ENCODE data around the gene RNF152. TPM values are rescaled to one million over a fixed set of nuclear protein-coding genes. Genes with fewer than 3 reads are reported as not detected.
A peak's percentile ranks its signal among the peaks of the same experiment; 100 is the strongest.

RNF152 gene
- total RNA-seq: 10 to 100 TPM in 3 of 4 donors, 1 to 10 TPM in 1; 7.1 to 24.6 (median 11.9) TPM
- 10 to 100 TPM in 2 of 3 donors, 1 to 10 TPM in 1; 9.6 to 27.3 (median 11.3) TPM for polyA plus RNA-seq

- Histone ChIP-seq H3K27ac (peak within 1 kb of the TSS; percentile 59 to 82 (median 72)), H3K4me1 (peaks cover 0 to 42% (median 33%) of the 10 kb centered on the region in 4 donors), H3K27me3 (no peaks in the 10 kb centered on the region), H3K36me3 (no peaks in the 10 kb centered on the region), H3K9me3 (no peaks in the 10 kb centered on the region), H3K4me3 (peak within 1 kb of the TSS; percentile 69 to 97 (median 79))
- peak; percentile 75 for DNase-seq
- no peak for TF ChIP-seq POLR2A (IDR thresholded peaks at IDR 0.05)
- TF ChIP-seq POLR2AphosphoS5 (IDR thresholded peaks at IDR 0.05): no peak
- no peak for TF ChIP-seq EP300 (IDR thresholded peaks at IDR 0.05)
- no peak for TF ChIP-seq CTCF (IDR thresholded peaks at IDR 0.05)
- whole genome bisulfite sequencing, 2 donors: 4 to 8% methylated on average over 28 of the region's 28 CpGs
- intact Hi-C loops (cut with DNase I): loop anchor here (5.0 to 10.0 kb wide), 3 partner anchors 240 to 632 kb away; partner anchors contain the start of gene ZCCHC2
Measured at GRCh38 chr18:61892683-61893308, at the start of gene RNF152. Gene RNF152 (minus strand): TSS chr18:61893007. CDS start chr18:61816463, 76,544 bp downstream.

GRCh38 chr18:61941948-61942471 lies 49.2 kb upstream of the RNF152 start:
- TF ChIP-seq EP300 (IDR thresholded peaks at IDR 0.05) (no peak), POLR2A (IDR thresholded peaks at IDR 0.05) (no peak), CTCF (IDR thresholded peaks at IDR 0.05) (no peak), POLR2AphosphoS5 (IDR thresholded peaks at IDR 0.05) (no peak)
- H3K27me3 ChIP-seq: no peaks in the 10 kb centered on the region
- H3K4me3 ChIP-seq: no peak overlapping the region
- H3K27ac ChIP-seq: no peak overlapping the region
- H3K9me3 ChIP-seq: no peaks in the 10 kb centered on the region
- DNase-seq: no peak
- 87 to 91% methylated on average over 1 of the region's 1 CpG for WGBS, 2 donors
- H3K36me3 ChIP-seq: no peaks in the 10 kb centered on the region
- H3K4me1 ChIP-seq: peaks cover 0 to 5% (median 0%) of the 10 kb centered on the region in 4 donors
- intact Hi-C loops (cut with DNase I): no loop called here

- no peak overlapping the region for H3K4me3 ChIP-seq
- no peak for DNase-seq
- no peaks in the 10 kb centered on the region for H3K9me3 ChIP-seq
- H3K4me1 ChIP-seq: peaks cover 0 to 5% (median 0%) of the 10 kb centered on the region in 4 donors
- H3K36me3 ChIP-seq: no peaks in the 10 kb centered on the region
- H3K27ac ChIP-seq: no peak overlapping the region
- no peaks in the 10 kb centered on the region for H3K27me3 ChIP-seq
- TF ChIP-seq POLR2A (IDR thresholded peaks at IDR 0.05) (no peak), EP300 (IDR thresholded peaks at IDR 0.05) (no peak), POLR2AphosphoS5 (IDR thresholded peaks at IDR 0.05) (no peak), CTCF (IDR thresholded peaks at IDR 0.05) (no peak)
- intact Hi-C loops (cut with DNase I): no loop called here
- WGBS, 2 donors: 87 to 89% methylated on average over 4 of the region's 4 CpGs
Measured at GRCh38 chr18:61939046-61939674, 46.4 kb upstream of the RNF152 start.

- H3K27me3 ChIP-seq: no peaks in the 10 kb centered on the region
- no peak for DNase-seq
- peaks cover 0 to 11% (median 0%) of the 10 kb centered on the region in 4 donors for H3K4me1 ChIP-seq
- intact Hi-C loops (cut with DNase I): no loop called here
- 60 to 69% methylated on average over 3 of the region's 3 CpGs for WGBS, 2 donors
- H3K9me3 ChIP-seq: no peaks in the 10 kb centered on the region
- TF ChIP-seq POLR2AphosphoS5 (IDR thresholded peaks at IDR 0.05) (no peak), EP300 (IDR thresholded peaks at IDR 0.05) (no peak), CTCF (IDR thresholded peaks at IDR 0.05) (no peak), POLR2A (IDR thresholded peaks at IDR 0.05) (no peak)
- no peak overlapping the region for H3K4me3 ChIP-seq
- H3K36me3 ChIP-seq: no peaks in the 10 kb centered on the region
- H3K27ac ChIP-seq: no peak overlapping the region
Measured at GRCh38 chr18:61935362-61935761, 42.6 kb upstream of the RNF152 start.

All from sigmoid colon (tissue), 7 donors.